NOMO-1 treated with DMSO at 0.1 percent for 48 hours (cell line): Measurements from ENCODE around the gene ZBTB8OS.
"Not testable (repeated sequence)": the region's sequence is repeated elsewhere in the genome, so short reads cannot be mapped to it uniquely, and the experiment has no call there.

Experiments used
- DNase-seq: peaks from one replicate; lab custom pipeline; 2025; ENCODE audit not compliant: unreplicated experiment; lab: John Stamatoyannopoulos, UW

Gene ZBTB8OS

DNA sequence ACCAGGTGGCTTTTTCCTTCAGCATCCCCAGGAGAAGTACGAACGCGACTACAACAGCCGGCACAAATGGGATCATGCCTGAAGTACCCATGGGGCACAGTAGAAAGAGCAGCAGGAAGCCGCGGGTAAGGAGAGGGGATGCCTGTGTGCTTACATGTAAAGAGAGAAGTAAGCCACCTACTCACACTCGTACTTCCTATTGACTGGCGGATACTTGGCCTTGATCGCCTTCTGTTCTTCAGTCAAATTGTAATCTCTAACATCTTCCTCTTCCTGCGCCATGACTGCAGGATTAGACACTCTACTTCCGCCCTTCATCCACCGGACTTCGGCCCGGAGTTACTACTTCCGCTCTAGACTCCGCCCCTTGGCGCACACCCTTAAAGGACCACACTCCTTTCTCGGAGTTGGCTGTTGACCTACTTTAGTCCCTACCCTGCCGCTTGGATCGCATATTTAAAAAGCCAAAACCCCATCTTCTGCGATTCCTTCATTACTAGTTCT, at the start of gene ZBTB8OS:
TSS of gene ZBTB8OS (minus strand) at position 303 of the 504 bp plus-strand sequence. CDS start at position 282, 21 bp downstream.
- peak; percentile 99 for DNase-seq

DNA sequence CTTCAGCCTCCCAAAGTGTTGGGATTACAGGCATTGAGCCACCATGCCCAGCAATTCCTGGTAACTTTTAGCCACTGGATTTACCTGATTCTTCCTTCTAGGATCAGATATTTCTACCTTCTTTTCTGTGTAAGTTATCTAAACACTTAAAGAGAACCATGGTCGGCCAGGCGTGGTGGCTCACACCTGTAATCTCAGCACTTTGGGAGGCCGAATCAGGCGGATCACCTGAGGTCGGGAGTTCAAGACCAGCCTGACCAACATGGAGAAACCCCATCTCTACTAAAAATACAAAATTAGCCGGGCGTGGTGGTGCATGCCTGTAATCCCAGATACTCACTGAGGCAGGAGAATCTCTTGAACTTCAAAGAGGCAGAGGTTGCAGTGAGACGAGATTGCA, 46.6 kb upstream of the ZBTB8OS start:
- not testable (repeated sequence) for DNase-seq

DNA sequence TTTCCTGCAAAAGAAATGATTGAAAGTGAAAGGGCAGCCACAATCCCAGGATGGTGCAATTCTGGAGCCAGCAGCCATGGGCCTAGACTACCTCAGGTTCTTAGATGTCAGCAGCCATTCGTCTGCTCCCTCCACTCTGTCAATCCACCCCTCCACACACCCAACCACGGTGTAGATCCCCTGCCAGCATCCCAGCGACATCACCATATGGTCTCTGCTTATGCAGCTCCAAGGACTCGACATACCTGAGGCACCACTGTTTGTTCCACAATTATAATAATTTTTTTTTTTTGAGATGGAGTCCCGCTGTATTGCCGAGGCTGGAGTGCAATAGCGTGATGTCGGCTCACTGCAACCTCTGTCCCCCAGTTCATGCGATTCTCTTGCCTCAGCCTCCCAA, 45.7 kb upstream of the ZBTB8OS start:
- no peak for DNase-seq

DNA sequence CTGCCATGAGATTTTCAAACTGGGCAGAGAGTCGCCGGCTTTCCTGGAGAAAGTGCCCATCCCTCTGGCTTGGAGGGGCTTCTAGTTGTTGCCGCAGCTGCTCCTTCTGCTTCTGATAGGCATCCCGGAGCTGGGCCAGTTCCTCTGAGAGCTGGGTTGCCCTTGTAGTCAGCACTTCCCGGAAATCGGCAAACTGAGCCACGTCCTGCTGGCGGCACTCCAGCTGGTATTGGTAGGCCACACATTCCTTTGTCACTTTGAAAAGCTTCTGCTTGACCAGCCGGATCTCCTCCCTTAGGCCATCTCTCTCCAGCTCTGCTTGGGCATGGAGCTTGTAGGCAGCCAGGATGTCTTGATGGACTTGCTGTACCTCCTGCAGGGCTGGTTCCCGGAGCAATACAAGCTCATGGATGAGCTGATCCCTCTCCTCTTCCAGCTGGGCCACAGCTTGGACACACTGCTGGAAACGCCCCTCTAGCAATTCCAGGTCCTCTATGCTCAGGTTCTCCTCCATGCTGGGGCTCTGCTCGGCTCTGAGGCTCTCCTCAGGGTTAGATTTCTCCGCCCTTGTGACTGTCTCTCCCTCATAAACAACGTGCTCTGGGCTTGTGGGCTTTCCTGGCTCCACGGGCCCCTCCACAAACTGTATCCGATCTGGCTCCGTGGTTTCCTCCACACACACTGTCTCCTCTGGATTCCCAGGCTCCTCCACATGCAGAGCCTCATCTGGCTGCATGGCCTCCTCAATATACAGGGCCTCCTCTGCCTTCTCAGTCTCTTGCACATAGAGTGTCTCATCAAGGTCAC, 45.0 kb upstream of the ZBTB8OS start:
- DNase-seq, result no peak

DNA sequence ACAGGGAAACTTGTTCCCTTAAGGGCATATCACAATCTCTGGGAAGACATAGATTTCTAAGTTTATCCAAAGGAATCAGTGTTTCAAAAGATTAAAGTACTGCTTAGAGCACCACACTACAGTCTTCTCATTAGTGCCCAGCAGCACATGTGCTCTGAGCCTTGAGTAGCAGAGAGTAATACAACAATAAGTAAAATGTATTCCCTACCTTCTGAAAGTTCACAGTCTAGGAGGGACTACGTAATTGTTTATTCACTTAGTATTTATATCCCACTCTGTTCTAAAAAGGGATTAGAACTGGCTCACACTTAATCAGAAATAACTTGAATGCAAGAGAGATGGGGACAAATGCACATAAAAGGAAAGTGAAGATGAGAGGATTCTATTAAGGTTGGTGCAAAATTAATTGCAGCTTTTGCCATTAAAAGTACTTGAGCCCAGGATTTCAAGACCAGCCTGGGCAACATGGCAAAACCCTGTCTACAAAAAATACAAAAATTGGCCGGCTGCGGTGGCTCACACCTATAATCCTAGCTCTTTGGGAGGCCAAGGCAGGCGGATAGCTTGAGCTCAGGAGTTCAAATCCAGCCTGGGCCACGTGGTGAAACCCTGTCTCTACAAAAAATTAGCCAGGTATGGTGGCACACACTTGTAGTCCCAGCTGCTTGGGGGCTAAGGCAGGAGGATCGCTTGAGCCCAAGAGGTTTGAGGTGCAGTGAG, 43.3 kb upstream of the ZBTB8OS start:
- DNase-seq, result no peak

DNA sequence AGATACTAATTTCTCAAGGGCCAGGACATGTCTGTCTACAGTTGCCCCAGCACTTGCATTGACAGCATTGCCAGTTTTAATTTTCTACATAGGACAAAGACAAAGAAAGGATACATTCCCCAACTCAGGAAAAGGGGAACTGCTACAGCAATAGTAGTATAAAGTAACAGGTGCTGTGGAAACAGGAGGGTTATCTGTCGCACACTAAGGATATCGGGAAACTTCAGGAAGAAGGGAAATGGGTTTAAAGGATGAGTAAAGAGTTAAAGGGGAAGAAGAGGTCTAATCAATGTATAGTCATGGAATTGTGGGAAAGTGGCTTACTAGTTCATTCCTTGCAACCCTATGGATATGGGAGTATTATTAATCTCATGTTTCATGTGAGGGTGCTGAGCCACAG, 36.0 kb upstream of the ZBTB8OS start:
- DNase-seq, result no peak

DNA sequence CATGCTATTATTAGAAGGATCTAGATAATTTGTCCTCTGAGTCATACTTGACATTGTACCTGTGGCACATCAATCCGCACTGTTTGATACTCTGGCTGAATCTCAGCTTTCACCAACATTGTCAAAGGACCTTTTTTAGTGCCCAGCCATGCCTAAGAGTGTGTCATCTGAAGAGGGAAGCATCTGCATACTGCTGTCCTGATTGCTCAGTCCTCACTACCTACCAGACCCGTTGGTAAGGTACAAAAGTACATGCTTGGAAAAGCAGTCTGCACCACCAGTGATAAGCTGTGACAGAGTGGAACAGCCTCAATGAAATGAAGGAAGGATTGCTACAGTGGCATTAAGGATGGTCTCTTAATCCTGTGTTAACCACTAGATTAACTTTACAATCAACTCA, 35.1 kb upstream of the ZBTB8OS start:
- no peak for DNase-seq

DNA sequence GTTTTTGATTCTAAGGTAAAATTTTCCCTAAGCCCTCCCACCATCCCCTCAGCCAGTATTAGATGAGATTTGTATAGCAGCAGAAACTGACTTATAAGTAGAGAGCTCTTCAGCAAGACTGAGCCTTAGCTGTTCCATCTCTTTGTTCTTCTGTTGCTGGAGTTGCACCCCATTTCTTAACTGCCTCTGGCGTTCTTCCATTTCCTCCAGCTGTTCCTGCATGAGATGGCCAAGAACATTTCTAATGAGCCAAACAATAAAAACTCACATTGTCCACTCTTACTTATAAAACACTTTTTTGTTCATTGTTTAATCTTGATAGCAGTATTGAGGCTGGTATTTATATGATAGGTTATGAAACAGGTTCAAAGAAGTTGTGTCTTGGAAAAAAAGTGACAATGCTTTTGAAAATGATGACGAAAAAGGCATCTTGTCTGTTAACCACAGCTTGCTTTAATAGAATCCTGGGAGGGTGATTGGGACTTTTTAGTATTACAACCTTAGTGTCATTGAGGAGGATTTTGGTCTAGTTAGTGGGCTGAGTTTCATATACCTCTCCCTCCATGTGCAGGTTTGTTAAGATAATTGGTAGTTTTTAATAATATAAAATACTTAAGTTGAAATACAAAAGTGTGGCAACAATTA, 33.9 kb upstream of the ZBTB8OS start:
- no peak for DNase-seq

DNA sequence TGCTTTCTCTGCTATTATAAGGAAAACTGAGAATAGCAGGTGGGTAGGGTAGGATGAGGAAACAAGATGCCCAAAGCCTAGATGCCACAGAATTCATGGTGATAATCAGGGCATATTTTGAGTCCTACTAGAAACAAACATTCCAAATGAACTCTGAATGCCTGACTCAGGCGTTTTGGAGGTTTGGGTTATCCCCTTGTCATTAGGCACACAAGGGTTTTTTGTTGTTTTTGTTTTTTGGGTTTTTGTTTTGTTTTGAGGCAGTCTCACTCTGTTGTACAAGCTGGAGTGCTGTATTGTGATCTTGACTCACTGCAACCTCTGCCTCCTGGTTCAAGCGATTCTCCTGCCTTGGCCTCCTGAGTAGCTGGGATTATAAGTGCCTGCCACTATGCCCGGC, 33.0 kb upstream of the ZBTB8OS start:
- DNase-seq, result no peak

DNA sequence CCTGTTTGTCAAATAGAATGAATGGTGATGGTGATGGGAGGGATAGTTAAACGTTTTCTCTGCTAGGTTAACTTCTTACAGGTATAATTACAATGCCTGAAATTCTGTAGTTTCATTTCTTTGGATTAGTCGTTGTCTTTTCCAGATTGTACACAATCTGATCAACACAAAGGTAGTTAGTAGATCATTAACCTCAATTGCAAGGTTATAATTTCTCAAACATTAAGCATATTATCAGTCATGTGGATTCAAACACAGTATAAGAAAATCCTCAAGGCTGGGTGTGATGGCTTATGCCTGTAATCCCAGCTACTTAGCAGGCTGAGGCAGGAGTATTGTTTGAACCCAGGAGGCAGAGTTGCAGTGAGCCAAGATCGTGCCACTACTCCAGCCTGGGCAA, 31.6 kb upstream of the ZBTB8OS start:
- DNase-seq, result no peak

DNA sequence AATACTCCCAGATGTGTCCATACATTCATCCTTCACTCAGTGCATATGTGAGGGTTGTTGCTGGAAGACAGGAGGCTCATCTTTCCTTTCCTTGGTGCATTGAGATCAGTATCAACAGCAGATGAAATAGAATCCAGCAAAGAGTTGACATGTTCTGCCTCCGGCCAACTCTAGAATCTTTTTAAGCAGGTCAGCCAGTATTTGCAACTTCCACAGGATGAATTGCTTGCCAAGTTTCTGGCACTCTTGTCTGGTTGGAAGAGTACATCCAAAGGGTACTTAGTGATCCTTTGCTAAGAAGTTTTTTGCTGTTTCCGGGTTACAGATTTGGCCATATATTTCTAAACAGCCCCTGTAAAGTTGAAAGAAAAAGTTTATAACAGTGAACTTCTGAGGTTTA, 31.2 kb upstream of the ZBTB8OS start:
- DNase-seq, result no peak

DNA sequence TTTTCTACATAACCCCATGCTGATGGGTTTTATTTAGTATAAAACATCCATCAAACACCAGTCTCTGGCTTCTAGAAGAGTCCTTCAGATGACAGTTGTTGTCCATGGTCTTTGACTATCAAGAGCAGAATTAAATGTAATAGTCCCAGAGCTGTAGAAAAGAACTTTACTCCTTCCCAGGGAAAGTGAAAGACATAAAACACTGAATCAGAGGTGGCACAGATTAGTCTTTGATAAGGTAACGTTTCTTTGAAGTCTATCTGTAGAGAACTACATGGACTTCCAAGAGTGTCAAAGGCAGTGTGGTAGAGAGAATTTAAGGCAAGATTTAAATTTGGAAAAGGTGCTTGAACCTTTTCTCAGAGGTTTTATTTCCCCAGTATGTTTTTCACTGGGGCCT, 30.3 kb upstream of the ZBTB8OS start:
- DNase-seq, result no peak

DNA sequence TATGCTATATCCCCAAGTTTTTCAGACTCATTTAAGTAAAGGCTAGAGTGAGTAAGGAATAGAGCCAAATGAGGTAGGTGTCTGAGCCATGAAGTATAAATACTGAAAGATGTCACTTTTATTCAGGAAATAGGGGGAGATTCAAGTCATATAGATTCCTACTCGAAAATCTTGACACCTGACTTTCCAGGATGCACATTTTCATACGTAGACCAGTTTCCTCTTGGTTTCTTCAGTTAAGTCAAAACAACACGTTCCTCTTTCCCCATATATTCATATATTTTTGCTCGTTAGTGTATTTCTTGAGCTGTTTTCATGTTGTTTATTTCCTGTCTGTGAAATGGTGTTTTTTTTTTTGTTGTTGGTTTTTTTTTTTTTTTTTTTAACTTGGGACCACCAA, 29.6 kb upstream of the ZBTB8OS start:
- DNase-seq, result not testable (repeated sequence)

DNA sequence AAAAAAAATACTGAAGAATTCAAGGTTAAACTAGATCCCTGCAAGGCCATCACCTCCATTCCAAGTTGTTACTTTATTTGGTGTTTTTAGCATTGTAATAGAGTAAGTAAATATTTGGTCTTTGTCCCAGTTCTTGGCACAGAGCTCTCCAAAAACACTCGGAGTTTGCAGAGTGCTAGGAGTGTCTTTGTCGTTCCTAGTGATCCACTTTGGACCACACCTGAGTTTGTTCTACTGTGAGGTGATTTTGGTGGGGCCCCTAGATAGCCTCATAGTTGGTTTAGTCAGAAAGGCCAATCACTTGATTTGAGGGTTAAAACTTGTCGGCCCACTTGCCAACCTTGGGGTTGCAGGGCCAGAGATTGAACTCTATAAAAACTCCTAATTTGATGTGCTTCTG, 26.6 kb upstream of the ZBTB8OS start:
- DNase-seq, result no peak

DNA sequence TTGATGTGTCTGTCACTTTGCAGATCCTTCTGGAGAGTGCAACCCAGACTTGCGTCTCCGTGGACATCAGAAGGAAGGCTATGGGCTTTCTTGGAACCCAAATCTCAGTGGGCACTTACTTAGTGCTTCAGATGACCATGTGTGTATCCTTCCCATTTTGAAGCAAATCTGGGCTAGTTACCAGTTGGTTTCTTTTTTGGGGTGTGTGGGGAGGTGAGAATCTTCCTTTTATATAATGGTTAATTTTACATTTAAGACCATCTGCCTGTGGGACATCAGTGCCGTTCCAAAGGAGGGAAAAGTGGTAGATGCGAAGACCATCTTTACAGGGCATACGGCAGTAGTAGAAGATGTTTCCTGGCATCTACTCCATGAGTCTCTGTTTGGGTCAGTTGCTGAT, 18.4 kb upstream of the ZBTB8OS start:
- DNase-seq, result not testable (repeated sequence)

DNA sequence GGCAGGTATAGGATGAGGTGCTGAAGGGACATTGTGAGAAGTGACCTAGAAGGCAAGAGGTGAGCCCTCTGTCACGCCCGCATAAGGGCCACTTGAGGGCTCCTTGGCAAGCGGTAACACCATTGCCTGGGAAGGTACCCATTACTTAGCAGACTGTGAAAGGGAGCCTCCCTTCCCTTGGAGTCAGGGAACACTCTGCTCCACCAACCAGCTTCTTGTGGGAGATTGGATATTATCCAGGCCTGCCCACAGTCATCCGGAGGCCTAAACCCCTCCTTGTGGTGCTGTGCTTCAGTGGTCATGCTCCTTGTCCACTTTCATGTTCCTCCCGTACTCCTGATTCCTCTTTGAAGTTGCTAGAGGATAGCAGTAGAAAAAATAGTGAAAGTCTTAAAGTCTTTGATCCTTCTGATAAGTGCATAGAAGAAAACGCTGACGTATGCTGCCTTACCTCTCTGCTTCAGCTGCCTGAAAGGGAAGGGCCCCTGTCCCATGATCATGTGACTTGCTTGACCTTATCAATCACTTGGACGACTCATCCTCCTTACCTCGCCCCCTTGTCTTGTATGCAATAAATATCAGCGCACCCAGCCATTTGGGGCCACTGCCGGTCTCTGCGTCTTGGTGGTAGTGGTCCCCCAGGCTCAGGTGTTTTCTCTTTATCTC, 16.7 kb upstream of the ZBTB8OS start:
- no peak for DNase-seq

DNA sequence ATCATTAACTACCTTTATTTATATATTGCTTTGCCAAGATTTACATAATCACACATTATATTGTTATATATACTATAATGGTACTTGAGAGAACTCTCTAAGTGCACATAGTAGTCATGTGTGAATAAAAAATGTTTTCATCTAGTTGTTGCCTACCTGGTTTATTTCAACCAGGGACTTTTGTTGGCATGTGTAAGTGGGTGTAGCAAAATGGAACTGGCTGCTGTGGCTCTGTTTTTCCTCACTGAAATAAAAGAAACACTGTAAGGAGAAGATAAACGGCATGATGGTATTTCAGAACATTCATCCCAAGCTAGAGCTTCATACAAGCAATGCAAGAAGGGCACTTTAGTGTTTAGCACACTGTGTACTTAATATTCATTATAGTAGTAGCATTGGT, 15.6 kb upstream of the ZBTB8OS start:
- DNase-seq, result no peak

DNA sequence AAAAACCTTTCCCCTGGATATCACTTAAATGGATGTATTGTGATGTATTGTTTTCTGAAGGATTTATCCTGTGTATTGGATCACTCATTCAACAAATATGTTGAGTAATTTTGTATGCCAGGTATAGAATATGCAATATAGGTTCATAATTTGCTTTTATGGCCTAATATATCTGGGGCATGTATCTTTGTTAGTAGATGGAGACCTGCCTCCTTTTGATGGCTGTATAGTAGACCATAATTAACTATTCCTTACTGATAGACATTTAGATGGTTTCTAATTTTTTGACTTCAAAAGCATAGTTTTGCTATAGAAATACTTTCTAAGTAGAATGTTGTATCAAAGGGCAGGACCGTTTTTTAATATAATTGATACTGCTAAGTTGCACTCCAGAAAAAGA, 9.2 kb upstream of the ZBTB8OS start:
- DNase-seq, result no peak

DNA sequence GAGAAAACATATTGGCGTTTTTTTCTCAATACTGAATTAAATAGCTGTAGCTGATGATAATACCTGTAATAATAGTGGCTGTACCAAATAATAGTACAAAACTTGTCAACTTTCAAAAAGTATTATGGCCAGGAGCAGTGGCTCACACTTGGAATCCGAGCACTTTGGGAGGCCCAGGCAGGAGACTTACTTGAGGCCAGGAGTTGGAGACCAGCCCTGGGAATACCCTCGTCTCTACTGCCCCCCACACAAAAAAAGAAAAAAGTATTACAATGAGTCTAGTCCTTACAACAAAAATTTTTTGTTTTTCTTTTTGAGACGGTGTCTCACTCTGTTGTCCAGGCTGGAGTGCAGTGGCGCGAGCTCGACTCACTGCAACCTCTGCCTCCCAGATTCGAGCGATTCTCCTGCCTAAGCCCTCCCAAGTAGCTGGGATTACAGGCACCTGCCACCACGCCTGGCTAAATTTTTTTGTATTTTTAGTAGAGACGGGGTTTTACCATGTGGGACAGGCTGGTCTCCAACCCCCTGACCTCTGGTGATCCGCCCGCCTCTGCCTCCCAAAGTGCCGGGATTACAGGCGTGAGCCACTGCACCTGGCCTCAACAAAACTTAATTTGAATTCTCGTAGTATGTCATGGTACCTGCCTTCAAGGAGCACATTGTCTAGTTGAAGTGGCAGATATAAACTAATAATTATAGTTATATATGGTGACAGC, 2.1 kb upstream of the ZBTB8OS start:
- DNase-seq, result no peak

DNA sequence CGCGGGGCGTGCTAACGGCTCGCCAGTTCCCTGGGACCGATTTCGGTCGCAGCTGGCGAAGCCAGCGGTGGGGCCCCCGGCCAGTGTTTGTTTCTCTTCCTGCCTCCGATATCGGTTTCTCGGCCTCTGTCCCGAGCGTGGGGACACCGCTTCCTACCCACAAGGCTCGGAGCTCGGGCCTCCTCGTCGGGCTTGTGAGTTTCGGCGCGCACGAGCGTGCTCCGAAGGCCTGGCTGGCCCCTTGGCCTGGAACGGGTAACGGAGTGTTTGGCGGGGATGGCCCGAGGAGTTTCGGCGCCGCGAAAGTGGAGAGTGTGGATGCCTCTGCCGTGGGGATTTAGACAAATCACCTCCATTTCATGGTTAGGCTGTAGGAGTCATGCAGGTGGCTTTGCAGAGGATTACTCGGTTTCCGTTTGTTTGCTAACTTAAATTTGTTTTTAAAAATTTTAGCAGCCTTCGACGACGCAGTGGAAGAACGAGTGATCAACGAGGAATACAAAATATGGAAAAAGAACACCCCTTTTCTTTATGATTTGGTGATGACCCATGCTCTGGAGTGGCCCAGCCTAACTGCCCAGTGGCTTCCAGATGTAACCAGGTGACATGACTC, 1.2 kb upstream of the ZBTB8OS start:
- no peak for DNase-seq
